HG03520 (cell line): ENCODE results near the gene PTH1R.

Experiments used
- ATAC-seq: cut with Tn5 transposase; IDR thresholded peaks from one replicate; pipeline ENCODE4 v1.9.1; 2021; ENCODE audit warnings: mild to moderate bottlenecking, moderate library complexity; ENCODE audit not compliant: unreplicated experiment

Gene PTH1R

GRCh38 chr3:46877406-46878125 is at the start of gene PTH1R:
Gene PTH1R, plus strand, starts transcription at chr3:46877721. Its CDS starts 5,839 bp downstream, at chr3:46883560.
- ATAC-seq, result no peak

GRCh38 chr3:46829699-46830208 is 47.8 kb upstream of the PTH1R start:
- ATAC-seq, result peak; percentile 79

GRCh38 chr3:46830801-46831200 is 46.7 kb upstream of the PTH1R start:
- no peak for ATAC-seq

- ATAC-seq, result no peak
These were observed 46.2 kb upstream of the PTH1R start for GRCh38 chr3:46831316-46831715.

- ATAC-seq, result no peak
These were observed 45.7 kb upstream of the PTH1R start for GRCh38 chr3:46831841-46832240.

GRCh38 chr3:46833346-46834300 is 43.9 kb upstream of the PTH1R start:
- ATAC-seq, result no peak

GRCh38 chr3:46835054-46835453 is 42.5 kb upstream of the PTH1R start:
- ATAC-seq, result no peak

GRCh38 chr3:46835491-46835890 is 42.0 kb upstream of the PTH1R start:
- no peak for ATAC-seq

- no peak for ATAC-seq
These were observed 39.2 kb upstream of the PTH1R start for GRCh38 chr3:46838301-46838700.

GRCh38 chr3:46840491-46840890 is 37.0 kb upstream of the PTH1R start:
- ATAC-seq, result no peak

GRCh38 chr3:46843508-46843907 is 34.0 kb upstream of the PTH1R start:
- no peak for ATAC-seq

- no peak for ATAC-seq
These were observed 33.1 kb upstream of the PTH1R start for GRCh38 chr3:46844397-46844796.

GRCh38 chr3:46844881-46845312 is 32.6 kb upstream of the PTH1R start:
- no peak for ATAC-seq

GRCh38 chr3:46845397-46845859 is 32.1 kb upstream of the PTH1R start:
- no peak for ATAC-seq

GRCh38 chr3:46845860-46846623 is 31.5 kb upstream of the PTH1R start:
- no peak for ATAC-seq

- no peak for ATAC-seq
These were observed 30.6 kb upstream of the PTH1R start for GRCh38 chr3:46846624-46847542.

GRCh38 chr3:46847744-46848143 is 29.8 kb upstream of the PTH1R start:
- no peak for ATAC-seq

- ATAC-seq, result no peak
These were observed 29.1 kb upstream of the PTH1R start for GRCh38 chr3:46848271-46849044.

GRCh38 chr3:46849045-46849631 is 28.4 kb upstream of the PTH1R start:
- no peak for ATAC-seq
